ENCODE data around the gene HORMAD2. TPM values are rescaled to one million over a fixed set of nuclear protein-coding genes. Genes with fewer than 3 reads are reported as not detected.
A peak's percentile ranks its signal among the peaks of the same experiment; 100 is the strongest.

Gene HORMAD2
- total and polyA plus RNA-seq, 9 of the 15 experiments (the other 6 are each of a cell fraction or from before 2014, with no cell fraction given) = not detected

DNA sequence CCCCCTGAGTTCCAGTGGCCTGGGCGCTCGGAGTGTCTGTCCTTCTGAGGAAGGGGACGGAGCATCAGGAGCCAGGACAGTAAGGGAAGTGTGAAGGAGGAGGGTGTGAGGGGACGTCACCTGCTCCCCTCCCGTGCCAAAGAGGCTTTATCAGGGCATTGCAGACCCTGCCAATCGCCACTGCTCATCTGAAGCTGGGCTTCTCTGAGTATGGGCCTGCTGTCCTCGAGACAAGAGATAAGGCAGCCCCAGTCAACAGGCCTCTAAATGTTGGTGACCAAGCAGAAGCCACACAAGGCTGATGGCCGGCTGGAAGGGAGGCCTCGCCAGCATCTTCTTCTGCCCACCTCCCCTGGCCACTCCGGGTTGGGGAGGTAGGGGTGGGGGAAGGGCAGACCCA is 136.4 kb downstream of the HORMAD2 start (continued):
- TF ChIP-seq HNRNPLL (IDR thresholded peaks at IDR 0.05; ENCODE audit: low read depth, low read length, poor library complexity, severe bottlenecking) = no peak
- no peak for TF ChIP-seq POLR3G (IDR thresholded peaks at IDR 0.05; ENCODE audit: extremely low read depth, insufficient read length, insufficient replicate concordance)
- no peak for TF ChIP-seq ZBTB8A (IDR thresholded peaks at IDR 0.05; ENCODE audit: partially characterized antibody)
- no peak for TF ChIP-seq TBP (optimal IDR thresholded peaks at IDR 0.05; ENCODE audit: low read depth, low read length)
- TF ChIP-seq SRSF7 (optimal IDR thresholded peaks at IDR 0.05; ENCODE audit: low read depth, low read length) = no peak
- TF ChIP-seq ASH1L (IDR thresholded peaks at IDR 0.05; ENCODE audit: borderline replicate concordance, low read depth, partially characterized antibody) = no peak
- TF ChIP-seq, protein P1, sequence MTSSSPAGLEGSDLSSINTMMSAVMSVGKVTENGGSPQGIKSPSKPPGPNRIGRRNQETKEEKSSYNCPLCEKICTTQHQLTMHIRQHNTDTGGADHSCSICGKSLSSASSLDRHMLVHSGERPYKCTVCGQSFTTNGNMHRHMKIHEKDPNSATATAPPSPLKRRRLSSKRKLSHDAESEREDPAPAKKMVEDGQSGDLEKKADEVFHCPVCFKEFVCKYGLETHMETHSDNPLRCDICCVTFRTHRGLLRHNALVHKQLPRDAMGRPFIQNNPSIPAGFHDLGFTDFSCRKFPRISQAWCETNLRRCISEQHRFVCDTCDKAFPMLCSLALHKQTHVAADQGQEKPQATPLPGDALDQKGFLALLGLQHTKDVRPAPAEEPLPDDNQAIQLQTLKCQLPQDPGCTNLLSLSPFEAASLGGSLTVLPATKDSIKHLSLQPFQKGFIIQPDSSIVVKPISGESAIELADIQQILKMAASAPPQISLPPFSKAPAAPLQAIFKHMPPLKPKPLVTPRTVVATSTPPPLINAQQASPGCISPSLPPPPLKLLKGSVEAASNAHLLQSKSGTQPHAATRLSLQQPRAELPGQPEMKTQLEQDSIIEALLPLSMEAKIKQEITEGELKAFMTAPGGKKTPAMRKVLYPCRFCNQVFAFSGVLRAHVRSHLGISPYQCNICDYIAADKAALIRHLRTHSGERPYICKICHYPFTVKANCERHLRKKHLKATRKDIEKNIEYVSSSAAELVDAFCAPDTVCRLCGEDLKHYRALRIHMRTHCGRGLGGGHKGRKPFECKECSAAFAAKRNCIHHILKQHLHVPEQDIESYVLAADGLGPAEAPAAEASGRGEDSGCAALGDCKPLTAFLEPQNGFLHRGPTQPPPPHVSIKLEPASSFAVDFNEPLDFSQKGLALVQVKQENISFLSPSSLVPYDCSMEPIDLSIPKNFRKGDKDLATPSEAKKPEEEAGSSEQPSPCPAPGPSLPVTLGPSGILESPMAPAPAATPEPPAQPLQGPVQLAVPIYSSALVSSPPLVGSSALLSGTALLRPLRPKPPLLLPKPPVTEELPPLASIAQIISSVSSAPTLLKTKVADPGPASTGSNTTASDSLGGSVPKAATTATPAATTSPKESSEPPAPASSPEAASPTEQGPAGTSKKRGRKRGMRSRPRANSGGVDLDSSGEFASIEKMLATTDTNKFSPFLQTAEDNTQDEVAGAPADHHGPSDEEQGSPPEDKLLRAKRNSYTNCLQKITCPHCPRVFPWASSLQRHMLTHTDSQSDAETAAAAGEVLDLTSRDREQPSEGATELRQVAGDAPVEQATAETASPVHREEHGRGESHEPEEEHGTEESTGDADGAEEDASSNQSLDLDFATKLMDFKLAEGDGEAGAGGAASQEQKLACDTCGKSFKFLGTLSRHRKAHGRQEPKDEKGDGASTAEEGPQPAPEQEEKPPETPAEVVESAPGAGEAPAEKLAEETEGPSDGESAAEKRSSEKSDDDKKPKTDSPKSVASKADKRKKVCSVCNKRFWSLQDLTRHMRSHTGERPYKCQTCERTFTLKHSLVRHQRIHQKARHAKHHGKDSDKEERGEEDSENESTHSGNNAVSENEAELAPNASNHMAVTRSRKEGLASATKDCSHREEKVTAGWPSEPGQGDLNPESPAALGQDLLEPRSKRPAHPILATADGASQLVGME (CRISPR knock-in tag; IDR thresholded peaks at IDR 0.05) = no peak
- peak; percentile 94 for TF ChIP-seq SOX6 (IDR thresholded peaks at IDR 0.05)
- TF ChIP-seq ZBTB7A (IDR thresholded peaks at IDR 0.05; ENCODE audit: borderline replicate concordance, control insufficient read depth, low read depth, low read length) = peak; percentile 66; the same call in 1 of the 2 replicates
- TF ChIP-seq, protein P2, sequence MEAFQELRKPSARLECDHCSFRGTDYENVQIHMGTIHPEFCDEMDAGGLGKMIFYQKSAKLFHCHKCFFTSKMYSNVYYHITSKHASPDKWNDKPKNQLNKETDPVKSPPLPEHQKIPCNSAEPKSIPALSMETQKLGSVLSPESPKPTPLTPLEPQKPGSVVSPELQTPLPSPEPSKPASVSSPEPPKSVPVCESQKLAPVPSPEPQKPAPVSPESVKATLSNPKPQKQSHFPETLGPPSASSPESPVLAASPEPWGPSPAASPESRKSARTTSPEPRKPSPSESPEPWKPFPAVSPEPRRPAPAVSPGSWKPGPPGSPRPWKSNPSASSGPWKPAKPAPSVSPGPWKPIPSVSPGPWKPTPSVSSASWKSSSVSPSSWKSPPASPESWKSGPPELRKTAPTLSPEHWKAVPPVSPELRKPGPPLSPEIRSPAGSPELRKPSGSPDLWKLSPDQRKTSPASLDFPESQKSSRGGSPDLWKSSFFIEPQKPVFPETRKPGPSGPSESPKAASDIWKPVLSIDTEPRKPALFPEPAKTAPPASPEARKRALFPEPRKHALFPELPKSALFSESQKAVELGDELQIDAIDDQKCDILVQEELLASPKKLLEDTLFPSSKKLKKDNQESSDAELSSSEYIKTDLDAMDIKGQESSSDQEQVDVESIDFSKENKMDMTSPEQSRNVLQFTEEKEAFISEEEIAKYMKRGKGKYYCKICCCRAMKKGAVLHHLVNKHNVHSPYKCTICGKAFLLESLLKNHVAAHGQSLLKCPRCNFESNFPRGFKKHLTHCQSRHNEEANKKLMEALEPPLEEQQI (IDR thresholded peaks at IDR 0.05) = peak; percentile 75
- TF ChIP-seq ZNF263 (CRISPR knock-in tag; IDR thresholded peaks at IDR 0.05; ENCODE audit: borderline replicate concordance) = peak; percentile 55; the same call in 1 of the 2 replicates
- TF ChIP-seq PHF20 (IDR thresholded peaks at IDR 0.05; ENCODE audit: partially characterized antibody) = no peak
- TF ChIP-seq, protein P3, sequence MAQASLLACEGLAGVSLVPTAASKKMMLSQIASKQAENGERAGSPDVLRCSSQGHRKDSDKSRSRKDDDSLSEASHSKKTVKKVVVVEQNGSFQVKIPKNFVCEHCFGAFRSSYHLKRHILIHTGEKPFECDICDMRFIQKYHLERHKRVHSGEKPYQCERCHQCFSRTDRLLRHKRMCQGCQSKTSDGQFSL (CRISPR knock-in tag; IDR thresholded peaks at IDR 0.05) = no peak
- TF ChIP-seq, protein P3 (tag; IDR thresholded peaks at IDR 0.05) = no peak
- TF ChIP-seq, protein P4, sequence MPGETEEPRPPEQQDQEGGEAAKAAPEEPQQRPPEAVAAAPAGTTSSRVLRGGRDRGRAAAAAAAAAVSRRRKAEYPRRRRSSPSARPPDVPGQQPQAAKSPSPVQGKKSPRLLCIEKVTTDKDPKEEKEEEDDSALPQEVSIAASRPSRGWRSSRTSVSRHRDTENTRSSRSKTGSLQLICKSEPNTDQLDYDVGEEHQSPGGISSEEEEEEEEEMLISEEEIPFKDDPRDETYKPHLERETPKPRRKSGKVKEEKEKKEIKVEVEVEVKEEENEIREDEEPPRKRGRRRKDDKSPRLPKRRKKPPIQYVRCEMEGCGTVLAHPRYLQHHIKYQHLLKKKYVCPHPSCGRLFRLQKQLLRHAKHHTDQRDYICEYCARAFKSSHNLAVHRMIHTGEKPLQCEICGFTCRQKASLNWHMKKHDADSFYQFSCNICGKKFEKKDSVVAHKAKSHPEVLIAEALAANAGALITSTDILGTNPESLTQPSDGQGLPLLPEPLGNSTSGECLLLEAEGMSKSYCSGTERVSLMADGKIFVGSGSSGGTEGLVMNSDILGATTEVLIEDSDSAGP (CRISPR knock-in tag; IDR thresholded peaks at IDR 0.05) = no peak
- no peak for TF ChIP-seq FOS (IDR thresholded peaks at IDR 0.05; ENCODE audit: extremely low read depth, insufficient read length)
- peak; percentile 65 to 88; a peak in 3 of 4 replicates for TF ChIP-seq TEAD1 (CRISPR knock-in tag; IDR thresholded peaks at IDR 0.05)
- no peak for TF ChIP-seq KAT7 (CRISPR knock-in tag; IDR thresholded peaks at IDR 0.05; ENCODE audit: borderline replicate concordance)
